Testis (tissue), 2 donors: ENCODE data around the gene PTPRN2.

Experiments
- CTCF ChIP-seq, 3 experiments: fragments of 450-650 bp in 2 of 3; fragments of 200-600 bp in 1 of 3; sonication (generic) in 1 of 3; IDR thresholded peaks; one replicate each; pipeline ENCODE4 v1.5.1; 2016 to 2019; ENCODE audit warnings: antibody characterized with exemption in 3 of 3, mild to moderate bottlenecking in 2 of 3, moderate library complexity in 1 of 3
- POLR2A ChIP-seq: fragments of 450-650 bp; IDR thresholded peaks from one replicate; pipeline ENCODE4 v1.6.1; 2017; ENCODE audit warnings: antibody characterized with exemption, mild to moderate bottlenecking, moderate library complexity

GRCh38 chr7:157522954-157523353 lies 1064.7 kb downstream of the PTPRN2 start:
- TF ChIP-seq CTCF (IDR thresholded peaks at IDR 0.05): no peak
- no peak for TF ChIP-seq POLR2A
